Trophoblast cell (in vitro differentiated cells and primary cell): ENCODE measurements around the gene TSPEAR.
A peak's percentile ranks its signal among the peaks of the same experiment; 100 is the strongest.
"Not testable (repeated sequence)": the region's sequence is repeated elsewhere in the genome, so short reads cannot be mapped to it uniquely, and the experiment has no call there.

Experiments
- DNase-seq, 2 donors: peaks; one replicate each; pipeline ENCODE4 v3.0.0-alpha.2; 2016
- H2AFZ ChIP-seq: 2 replicates; pipeline ENCODE4 v1.6.1; 2013; ENCODE audit warnings: low read length, moderate library complexity, mild to moderate bottlenecking; ENCODE audit not compliant: insufficient read depth, poor library complexity
- H2AK5ac ChIP-seq: 2 replicates; pipeline ENCODE4 v1.6.1; 2013; ENCODE audit warnings: mild to moderate bottlenecking, low read length
- H2BK120ac ChIP-seq: 2 replicates; pipeline ENCODE4 v1.6.1; 2013; ENCODE audit warnings: low read length, mild to moderate bottlenecking, moderate library complexity; ENCODE audit not compliant: insufficient read depth, poor library complexity
- H2BK12ac ChIP-seq: 2 replicates; pipeline ENCODE4 v1.6.1; 2013; ENCODE audit warnings: mild to moderate bottlenecking, low read length, moderate library complexity
- H2BK5ac ChIP-seq: 2 replicates; pipeline ENCODE4 v1.6.1; 2013; ENCODE audit warnings: low read length, low read depth, moderate library complexity, mild to moderate bottlenecking; ENCODE audit not compliant: poor library complexity
- H3K14ac ChIP-seq: 2 replicates; pipeline ENCODE4 v1.6.1; 2013; ENCODE audit warnings: mild to moderate bottlenecking, low read length
- H3K18ac ChIP-seq: 2 replicates; pipeline ENCODE4 v1.6.1; 2013; ENCODE audit warnings: mild to moderate bottlenecking, low read length
- H3K23ac ChIP-seq: 2 replicates; pipeline ENCODE4 v1.6.1; 2013; ENCODE audit warnings: low read length
- H3K27ac ChIP-seq: 2 replicates; pipeline ENCODE4 v1.5.1; 2013; ENCODE audit warnings: low read depth, mild to moderate bottlenecking, inconsistent platforms, low read length, moderate library complexity
- H3K27me3 ChIP-seq: 2 replicates; pipeline ENCODE4 v1.6.1; 2013; ENCODE audit warnings: inconsistent platforms, mild to moderate bottlenecking, low read length, moderate library complexity; ENCODE audit not compliant: insufficient read depth
- H3K36me3 ChIP-seq, 2 experiments: 1 replicate in 1 of 2; 2 replicates in 1 of 2; pipeline ENCODE4 v1.6.1; 2013; ENCODE audit warnings: low read length in 2 of 2, mild to moderate bottlenecking in 2 of 2, moderate library complexity in 1 of 2; ENCODE audit not compliant: insufficient read depth in 2 of 2, control insufficient read depth in 1 of 2
- H3K4ac ChIP-seq: 2 replicates; pipeline ENCODE4 v1.6.1; 2013; ENCODE audit warnings: low read depth, mild to moderate bottlenecking, low read length, moderate library complexity
- H3K4me1 ChIP-seq, 2 experiments: 1 replicate in 1 of 2; 2 replicates in 1 of 2; pipeline ENCODE4 v1.6.1; 2013; ENCODE audit warnings: low read length in 2 of 2, mild to moderate bottlenecking in 2 of 2, moderate library complexity in 1 of 2; ENCODE audit not compliant: insufficient read depth in 2 of 2, control insufficient read depth in 1 of 2
- H3K4me2 ChIP-seq: 2 replicates; pipeline ENCODE4 v1.6.1; 2013; ENCODE audit warnings: inconsistent platforms, mild to moderate bottlenecking, low read length, moderate library complexity
- H3K4me3 ChIP-seq: 2 replicates; pipeline ENCODE4 v1.5.1; 2013; ENCODE audit warnings: mild to moderate bottlenecking, low read depth, low read length, inconsistent platforms
- H3K79me1 ChIP-seq: one replicate; pipeline ENCODE4 v1.6.1; 2013; ENCODE audit warnings: low read length
- H3K79me2 ChIP-seq: 2 replicates; pipeline ENCODE4 v1.6.1; 2013; ENCODE audit warnings: low read length, mild to moderate bottlenecking; ENCODE audit not compliant: control insufficient read depth, insufficient read depth, poor library complexity
- H3K9ac ChIP-seq: 2 replicates; pipeline ENCODE4 v1.6.1; 2013; ENCODE audit warnings: mild to moderate bottlenecking, low read length
- H3K9me3 ChIP-seq: 2 replicates; pipeline ENCODE4 v1.6.1; 2013; ENCODE audit warnings: low read depth, mild to moderate bottlenecking, control low read depth, inconsistent platforms, low read length; ENCODE audit not compliant: insufficient read depth
- H4K12ac ChIP-seq: 2 replicates; pipeline ENCODE4 v1.6.1; 2013; ENCODE audit warnings: low read depth, mild to moderate bottlenecking, low read length, moderate library complexity
- H4K8ac ChIP-seq: 2 replicates; pipeline ENCODE4 v1.6.1; 2013; ENCODE audit warnings: low read depth, mild to moderate bottlenecking, low read length, moderate library complexity
- H4K91ac ChIP-seq: one replicate; pipeline ENCODE4 v1.6.1; 2013; ENCODE audit warnings: low read depth, mild to moderate bottlenecking, low read length, moderate library complexity
- WGBS: extraction: QIAGEN DNeasy Blood & Tissue Kit; methylation state at CpG from one replicate; pipeline ENCODE4 v1.1.7; 2013; ENCODE audit warnings: missing lambda C conversion rate; ENCODE audit not compliant: insufficient read length, insufficient coverage; ENCODE audit errors: extremely low coverage; 5-methylcytosine and 5-hydroxymethylcytosine counted together

The TSPEAR gene

DNA sequence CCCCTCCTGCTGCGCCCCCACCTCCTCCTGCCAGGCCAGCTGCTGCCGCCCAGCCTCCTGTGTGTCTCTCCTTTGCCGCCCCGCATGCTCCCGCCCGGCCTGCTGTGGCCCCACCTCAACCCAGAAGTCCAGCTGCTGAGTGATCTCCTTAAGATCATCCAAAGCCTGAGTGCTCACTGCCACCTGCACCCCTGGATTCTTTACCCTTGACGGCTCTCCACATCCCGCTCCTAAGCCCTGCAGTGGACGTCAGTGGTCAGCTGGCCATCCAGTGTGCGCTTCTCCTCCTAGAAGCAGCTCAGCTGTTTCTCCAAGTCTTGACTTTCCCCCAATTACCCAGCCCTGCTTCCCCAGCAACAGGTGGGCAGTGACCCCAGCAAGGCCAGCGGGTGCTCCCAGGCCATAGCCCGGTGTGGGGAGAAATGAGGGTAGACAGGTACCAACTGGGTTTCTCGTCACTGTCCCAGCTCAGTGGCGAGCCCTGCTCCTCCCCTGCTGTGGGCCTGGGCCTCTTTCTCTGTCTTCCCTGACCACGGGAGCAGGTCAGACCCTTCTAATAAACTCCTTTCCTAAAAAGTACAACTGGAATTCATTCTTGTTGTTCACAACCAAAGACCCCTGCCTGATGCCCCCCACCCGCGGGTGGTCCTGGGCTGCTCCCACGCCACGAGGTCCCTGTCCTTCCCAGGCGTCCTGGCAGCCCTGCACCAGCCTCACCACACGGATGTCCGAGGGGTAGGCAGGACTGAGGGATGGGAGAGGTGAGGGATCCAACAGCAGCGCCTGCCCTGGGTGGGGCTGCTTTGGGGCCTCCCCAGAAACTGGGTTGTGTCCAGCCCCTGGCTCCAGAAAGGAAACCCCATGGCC is 109.5 kb downstream of the TSPEAR start:
- Histone ChIP-seq H3K18ac (no peak overlapping the region), H3K79me1 (no peaks in the 10 kb centered on the region), H4K12ac (no peak overlapping the region), H3K4ac (no peak overlapping the region), H3K27ac (no peak overlapping the region), H3K79me2 (no peaks in the 10 kb centered on the region), H4K91ac (no peak overlapping the region), H3K14ac (no peak overlapping the region), H3K9ac (no peak overlapping the region), H4K8ac (no peak overlapping the region), H2AK5ac (no peak overlapping the region), H3K9me3 (peaks cover 7% of the 10 kb centered on the region), H3K23ac (no peak overlapping the region), H3K4me1 (no peaks in the 10 kb centered on the region), H3K36me3 (no peaks in the 10 kb centered on the region), H3K27me3 (no peaks in the 10 kb centered on the region), H3K4me2 (no peak overlapping the region), H2BK120ac (no peak overlapping the region), H2BK5ac (no peak overlapping the region), H2BK12ac (no peak overlapping the region), H3K4me3 (no peak overlapping the region), H2AFZ (no peak overlapping the region)
- no peak for DNase-seq
- WGBS = no CpG with 5 or more reads among the region's 23 CpGs

DNA sequence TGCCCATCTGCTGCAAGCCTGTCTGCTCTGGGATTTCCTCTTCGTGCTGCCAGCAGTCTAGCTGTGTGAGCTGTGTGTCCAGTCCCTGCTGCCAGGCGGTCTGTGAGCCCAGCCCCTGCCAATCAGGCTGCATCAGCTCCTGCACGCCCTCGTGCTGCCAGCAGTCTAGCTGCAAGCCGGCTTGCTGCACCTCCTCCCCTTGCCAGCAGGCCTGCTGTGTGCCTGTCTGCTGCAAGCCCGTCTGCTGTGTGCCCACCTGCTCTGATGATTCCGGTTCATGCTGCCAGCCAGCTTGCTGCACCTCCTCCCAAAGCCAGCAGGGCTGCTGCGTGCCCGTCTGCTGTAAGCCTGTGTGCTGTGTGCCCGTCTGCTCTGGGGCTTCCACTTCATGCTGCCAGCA is 110.3 kb downstream of the TSPEAR start:
- not testable (repeated sequence) for H3K14ac ChIP-seq, H3K36me3 ChIP-seq, H3K9ac ChIP-seq, H3K4me1 ChIP-seq, H3K9me3 ChIP-seq, H3K4me3 ChIP-seq, H2AFZ ChIP-seq, H3K27ac ChIP-seq, H4K91ac ChIP-seq, H3K23ac ChIP-seq, H4K8ac ChIP-seq, H3K27me3 ChIP-seq, H3K4ac ChIP-seq, H3K4me2 ChIP-seq, DNase-seq, H3K79me1 ChIP-seq, H3K18ac ChIP-seq, H2BK12ac ChIP-seq, H2BK5ac ChIP-seq, H3K79me2 ChIP-seq, H2BK120ac ChIP-seq, H2AK5ac ChIP-seq, H4K12ac ChIP-seq
- no CpG with 5 or more reads among the region's 10 CpGs for WGBS

- not testable (repeated sequence) for H2AK5ac ChIP-seq, H3K4me2 ChIP-seq, H3K23ac ChIP-seq, DNase-seq, H3K36me3 ChIP-seq, H3K79me2 ChIP-seq, H3K4me3 ChIP-seq, H3K4ac ChIP-seq, H3K4me1 ChIP-seq, H4K91ac ChIP-seq, H3K79me1 ChIP-seq, H2BK5ac ChIP-seq, H2AFZ ChIP-seq, H2BK12ac ChIP-seq, H3K9ac ChIP-seq, H3K18ac ChIP-seq, H3K27me3 ChIP-seq, H3K9me3 ChIP-seq, H3K27ac ChIP-seq, H4K12ac ChIP-seq, H2BK120ac ChIP-seq, H3K14ac ChIP-seq, H4K8ac ChIP-seq
- WGBS = no CpG with 5 or more reads among the region's 23 CpGs
Measured at GRCh38 chr21:44600118-44600978, 111.0 kb downstream of the TSPEAR start, which contains the start of gene KRTAP10-7. KRTAP10-7 (plus strand) TSS chr21:44600597; CDS start chr21:44600622, 25 bp downstream.

- H3K14ac ChIP-seq = no peak overlapping the region
- H4K8ac ChIP-seq = no peak overlapping the region
- H3K4ac ChIP-seq = no peak overlapping the region
- no peak overlapping the region for H2BK5ac ChIP-seq
- no peak overlapping the region for H2AFZ ChIP-seq
- H3K27me3 ChIP-seq = no peaks in the 10 kb centered on the region
- H3K79me1 ChIP-seq = no peaks in the 10 kb centered on the region
- H3K4me2 ChIP-seq = no peak overlapping the region
- no peak for DNase-seq
- H4K12ac ChIP-seq = no peak overlapping the region
- no peak overlapping the region for H3K23ac ChIP-seq
- H2AK5ac ChIP-seq = no peak overlapping the region
- H2BK12ac ChIP-seq = no peak overlapping the region
- H3K18ac ChIP-seq = no peak overlapping the region
- peak overlapping the region; percentile 3 for H4K91ac ChIP-seq
- H3K4me3 ChIP-seq = no peak overlapping the region
- peaks cover 7% of the 10 kb centered on the region for H3K9me3 ChIP-seq
- no peak overlapping the region for H2BK120ac ChIP-seq
- no peak overlapping the region for H3K27ac ChIP-seq
- no CpG with 5 or more reads among the region's 8 CpGs for whole genome bisulfite sequencing
- no peak overlapping the region for H3K9ac ChIP-seq
- no peaks in the 10 kb centered on the region for H3K36me3 ChIP-seq
- H3K79me2 ChIP-seq = no peaks in the 10 kb centered on the region
- H3K4me1 ChIP-seq = peaks cover 0 to 5% of the 10 kb centered on the region in 2 experiments
Measured at GRCh38 chr21:44599264-44600029, 111.9 kb downstream of the TSPEAR start.
